NCI-H2107 (cell line): ENCODE results near the gene SYNGR2.
"Not testable (repeated sequence)": the region's sequence is repeated elsewhere in the genome, so short reads cannot be mapped to it uniquely, and the experiment has no call there.

ENCODE experiments used
- DNase-seq: peaks from one replicate; lab custom pipeline; 2025; lab: John Stamatoyannopoulos, UW

SYNGR2 gene

GRCh38 chr17:78171591-78172248, 3.3 kb downstream of the SYNGR2 start:
- not testable (repeated sequence) for DNase-seq

GRCh38 chr17:78172249-78173051, 4.1 kb downstream of the SYNGR2 start:
- DNase-seq = no peak

- DNase-seq = no peak
Observed at GRCh38 chr17:78173097-78173715, 4.8 kb downstream of the SYNGR2 start.

- DNase-seq = no peak
Observed at GRCh38 chr17:78174346-78174869, 6.0 kb downstream of the SYNGR2 start.

GRCh38 chr17:78174870-78175642, 6.7 kb downstream of the SYNGR2 start:
- DNase-seq = no peak

GRCh38 chr17:78175643-78175981, 7.2 kb downstream of the SYNGR2 start:
- DNase-seq = no peak

- no peak for DNase-seq
Observed at GRCh38 chr17:78176548-78177025, 8.2 kb downstream of the SYNGR2 start.

- DNase-seq = no peak
Observed at GRCh38 chr17:78179372-78179771, 11.0 kb downstream of the SYNGR2 start.

GRCh38 chr17:78180083-78180482, 11.7 kb downstream of the SYNGR2 start:
- no peak for DNase-seq

- DNase-seq = no peak
Observed at GRCh38 chr17:78180508-78180907, 12.1 kb downstream of the SYNGR2 start.

- DNase-seq = no peak
Observed at GRCh38 chr17:78182504-78182903, 14.1 kb downstream of the SYNGR2 start.

GRCh38 chr17:78183916-78184315, 15.5 kb downstream of the SYNGR2 start:
- no peak for DNase-seq

- DNase-seq = no peak
Observed at GRCh38 chr17:78184351-78184750, 16.0 kb downstream of the SYNGR2 start.

GRCh38 chr17:78184868-78185267, 16.5 kb downstream of the SYNGR2 start:
- DNase-seq = no peak

GRCh38 chr17:78185981-78186691, 17.8 kb downstream of the SYNGR2 start:
- no peak for DNase-seq

GRCh38 chr17:78186692-78187595, 18.6 kb downstream of the SYNGR2 start, which contains the start of the genes AFMID and TK1:
AFMID (plus strand) TSS chr17:78187362; CDS start chr17:78187371, 9 bp downstream.
TK1 (minus strand) TSS chr17:78187052; CDS start chr17:78186994, 58 bp downstream.
- peak; percentile 94 for DNase-seq

GRCh38 chr17:78196716-78197115, 28.3 kb downstream of the SYNGR2 start:
- DNase-seq = no peak

- no peak for DNase-seq
Observed at GRCh38 chr17:78197147-78197832, 28.9 kb downstream of the SYNGR2 start.

GRCh38 chr17:78200451-78200850, 32.1 kb downstream of the SYNGR2 start:
- no peak for DNase-seq
